Stimulated activated CD8-positive, alpha-beta memory T cell treated with anti-CD3 and anti-CD28 coated beads, Interleukin-12 subunit alpha, Interleukin-12 subunit beta, amount 100 ng/mL, for 1 hour (primary cell): ENCODE results near the gene FUT4.
"Not testable (repeated sequence)": the region's sequence is repeated elsewhere in the genome, so short reads cannot be mapped to it uniquely, and the experiment has no call there.

Experiments
- DNase-seq: peaks from one replicate; pipeline ENCODE4 v3.0.0-alpha.2; 2020; ENCODE audit warnings: low read depth

Gene FUT4

GRCh38 chr11:94533696-94534630 lies 9.8 kb upstream of the FUT4 start:
- no peak for DNase-seq

- no peak for DNase-seq
These were observed 7.3 kb upstream of the FUT4 start for GRCh38 chr11:94536386-94536785.

GRCh38 chr11:94537031-94537600 lies 6.6 kb upstream of the FUT4 start:
- DNase-seq, result no peak

GRCh38 chr11:94539420-94539819 lies 4.3 kb upstream of the FUT4 start:
- no peak for DNase-seq

- DNase-seq, result no peak
These were observed 1.0 kb downstream of the FUT4 start for GRCh38 chr11:94544646-94545263.

- no peak for DNase-seq
These were observed 1.8 kb downstream of the FUT4 start for GRCh38 chr11:94545264-94546161.

- DNase-seq, result no peak
These were observed 2.4 kb downstream of the FUT4 start for GRCh38 chr11:94546162-94546470.

- DNase-seq, result no peak
These were observed 3.2 kb downstream of the FUT4 start for GRCh38 chr11:94546886-94547285.

GRCh38 chr11:94549146-94549545 lies 5.4 kb downstream of the FUT4 start:
- DNase-seq, result no peak

- DNase-seq, result no peak
These were observed 6.8 kb downstream of the FUT4 start for GRCh38 chr11:94550513-94550912.

GRCh38 chr11:94553938-94554337 lies 10.2 kb downstream of the FUT4 start:
- no peak for DNase-seq

GRCh38 chr11:94555752-94556329 lies 12.1 kb downstream of the FUT4 start:
- not testable (repeated sequence) for DNase-seq

- no peak for DNase-seq
These were observed 13.7 kb downstream of the FUT4 start for GRCh38 chr11:94557421-94557820.

- DNase-seq, result no peak
These were observed 14.3 kb downstream of the FUT4 start for GRCh38 chr11:94557992-94558391.

GRCh38 chr11:94558468-94558867 lies 14.7 kb downstream of the FUT4 start:
- no peak for DNase-seq

GRCh38 chr11:94558932-94559331 lies 15.2 kb downstream of the FUT4 start:
- no peak for DNase-seq

GRCh38 chr11:94559361-94559760 lies 15.6 kb downstream of the FUT4 start:
- no peak for DNase-seq

GRCh38 chr11:94560834-94561233 lies 17.1 kb downstream of the FUT4 start:
- no peak for DNase-seq

GRCh38 chr11:94563176-94563847 lies 19.6 kb downstream of the FUT4 start:
- DNase-seq, result no peak

- DNase-seq, result no peak
These were observed 20.2 kb downstream of the FUT4 start for GRCh38 chr11:94563848-94564467.

GRCh38 chr11:94567181-94567670 lies 23.5 kb downstream of the FUT4 start, which contains the start of gene PIWIL4:
Gene PIWIL4 (plus strand): TSS chr11:94567368. CDS start chr11:94567519, 151 bp downstream.
- no peak for DNase-seq
